ENCODE results near the gene DDX31. TPM values are rescaled to one million over a fixed set of nuclear protein-coding genes. Genes with fewer than 3 reads are reported as not detected.
"Not testable (repeated sequence)": the region's sequence is repeated elsewhere in the genome, so short reads cannot be mapped to it uniquely, and the experiment has no call there.

DDX31 gene
- total RNA-seq, 2 donors from 2014 or later = 6.8 to 6.9 TPM

DNA sequence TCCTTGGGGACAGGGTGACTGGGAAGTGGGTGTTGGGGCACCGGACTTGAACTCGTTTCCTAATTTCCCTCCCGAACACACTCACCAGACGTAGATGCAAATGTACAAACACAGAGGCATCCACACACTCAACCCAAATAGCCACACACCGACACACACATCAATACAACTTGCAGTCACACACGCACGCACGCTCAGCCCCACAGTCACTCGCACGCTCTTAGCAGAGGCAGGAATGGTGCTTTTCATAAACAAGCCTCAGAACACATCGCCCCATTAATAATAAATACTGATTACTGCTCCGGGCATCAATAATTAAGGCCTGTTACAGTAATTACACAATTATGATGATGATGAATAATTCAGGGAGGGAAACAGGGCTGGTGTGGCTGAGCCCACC lies 81.7 kb downstream of the DDX31 start:
- no peak for DNase-seq (ENCODE audit: low spot score)
- intact Hi-C loops (cut with DNase I) = no loop called here

DNA sequence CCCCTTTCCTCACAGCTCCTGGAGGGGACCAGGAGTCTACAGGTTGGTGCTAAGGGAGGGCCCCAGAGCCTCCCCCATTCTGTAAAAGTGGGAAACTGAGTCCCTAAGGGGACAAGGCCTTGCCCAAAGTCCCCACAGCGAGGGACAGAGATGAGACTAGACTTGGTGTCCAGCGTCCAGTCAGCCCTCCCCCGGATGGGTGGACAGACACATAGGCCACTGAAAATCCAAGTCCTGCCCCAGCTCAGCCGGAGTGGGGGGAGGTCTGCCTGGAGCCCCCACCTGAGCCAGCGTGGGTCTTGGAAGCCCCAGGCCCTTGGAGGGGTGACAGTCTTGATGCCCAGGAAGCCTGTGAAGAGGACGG lies 82.2 kb downstream of the DDX31 start:
- intact Hi-C loops (cut with DNase I) = no loop called here
- no peak for DNase-seq (ENCODE audit: low spot score)

DNA sequence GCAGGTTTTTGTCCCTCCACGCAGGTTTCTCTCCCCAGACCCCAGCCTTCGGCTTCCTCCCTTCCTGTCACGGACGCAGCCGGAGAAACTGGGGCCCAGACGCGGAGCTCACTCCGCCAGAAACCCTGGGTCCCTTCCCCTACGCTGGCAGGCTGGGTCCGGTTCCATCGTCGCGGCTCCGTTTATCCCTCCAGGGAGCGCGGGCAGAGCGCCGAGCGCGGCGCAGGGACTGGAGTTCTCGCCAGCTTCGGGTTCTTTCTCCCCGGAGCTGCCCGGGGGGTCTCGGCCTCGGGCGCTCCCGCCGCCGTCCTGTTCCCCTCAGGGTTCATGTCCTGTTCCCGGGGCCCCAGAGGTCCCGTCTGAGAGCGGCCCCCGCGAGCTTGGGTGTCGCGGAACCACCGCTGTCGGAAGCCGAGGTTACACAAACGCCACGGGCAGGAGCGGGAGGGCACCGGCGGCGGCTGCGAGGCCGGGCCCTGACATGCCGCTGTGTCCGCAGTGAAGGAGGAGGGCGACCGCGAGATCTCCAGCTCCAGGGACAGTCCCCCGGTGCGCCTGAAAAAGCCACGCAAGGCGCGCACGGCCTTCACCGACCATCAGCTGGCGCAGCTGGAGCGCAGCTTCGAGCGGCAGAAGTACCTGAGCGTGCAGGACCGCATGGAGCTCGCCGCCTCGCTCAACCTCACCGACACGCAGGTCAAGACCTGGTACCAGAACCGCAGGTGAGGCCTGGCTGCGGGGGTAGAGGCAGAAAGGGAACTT lies 82.8 kb downstream of the DDX31 start:
- intact Hi-C loops (cut with DNase I) = no loop called here
- peak; percentile 74 for DNase-seq (ENCODE audit: low spot score)

DNA sequence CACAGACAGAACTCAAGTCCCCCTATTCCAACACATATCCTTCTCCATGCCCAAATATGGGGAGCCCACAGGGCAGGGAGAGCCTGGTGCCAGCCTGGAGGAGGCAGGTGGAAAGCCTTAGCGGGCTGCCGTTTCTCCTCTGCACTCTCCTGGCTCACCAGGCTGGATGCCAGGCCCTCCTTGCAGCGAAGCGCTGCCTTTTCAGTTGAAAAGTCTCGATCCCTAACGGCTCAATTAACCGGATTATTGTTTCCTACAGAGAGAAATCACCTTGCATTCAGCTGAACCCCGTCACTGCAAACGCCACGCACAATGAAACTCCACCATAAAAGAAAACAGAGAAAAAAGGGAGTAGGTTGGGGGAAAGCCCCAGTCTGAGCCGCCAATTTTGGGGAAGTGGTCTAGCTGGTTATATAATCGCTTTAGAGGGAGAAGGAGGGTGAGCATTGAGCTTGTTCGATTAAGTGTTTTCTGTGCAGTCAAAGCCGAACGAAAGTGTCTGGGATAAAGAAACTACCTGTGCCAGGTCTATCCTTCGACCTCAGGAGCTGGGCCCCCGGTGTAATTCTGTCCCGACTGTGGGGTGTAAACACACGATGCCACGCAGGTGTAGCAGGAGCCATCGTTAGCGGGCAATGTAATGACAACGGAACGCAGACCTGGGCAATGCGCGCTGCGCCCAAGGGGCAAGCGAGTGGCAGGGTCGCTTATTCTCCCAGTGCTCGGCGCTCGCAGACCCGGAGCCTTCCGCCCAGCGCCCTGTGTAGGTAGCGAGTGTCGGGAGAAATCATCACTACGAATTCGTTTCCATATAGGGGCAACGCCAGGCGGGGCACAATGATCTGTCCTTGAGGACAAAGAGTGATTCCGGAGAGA lies 83.6 kb downstream of the DDX31 start:
- peak; percentile 72 for DNase-seq (ENCODE audit: low spot score)
- intact Hi-C loops (cut with DNase I) = no loop called here

DNA sequence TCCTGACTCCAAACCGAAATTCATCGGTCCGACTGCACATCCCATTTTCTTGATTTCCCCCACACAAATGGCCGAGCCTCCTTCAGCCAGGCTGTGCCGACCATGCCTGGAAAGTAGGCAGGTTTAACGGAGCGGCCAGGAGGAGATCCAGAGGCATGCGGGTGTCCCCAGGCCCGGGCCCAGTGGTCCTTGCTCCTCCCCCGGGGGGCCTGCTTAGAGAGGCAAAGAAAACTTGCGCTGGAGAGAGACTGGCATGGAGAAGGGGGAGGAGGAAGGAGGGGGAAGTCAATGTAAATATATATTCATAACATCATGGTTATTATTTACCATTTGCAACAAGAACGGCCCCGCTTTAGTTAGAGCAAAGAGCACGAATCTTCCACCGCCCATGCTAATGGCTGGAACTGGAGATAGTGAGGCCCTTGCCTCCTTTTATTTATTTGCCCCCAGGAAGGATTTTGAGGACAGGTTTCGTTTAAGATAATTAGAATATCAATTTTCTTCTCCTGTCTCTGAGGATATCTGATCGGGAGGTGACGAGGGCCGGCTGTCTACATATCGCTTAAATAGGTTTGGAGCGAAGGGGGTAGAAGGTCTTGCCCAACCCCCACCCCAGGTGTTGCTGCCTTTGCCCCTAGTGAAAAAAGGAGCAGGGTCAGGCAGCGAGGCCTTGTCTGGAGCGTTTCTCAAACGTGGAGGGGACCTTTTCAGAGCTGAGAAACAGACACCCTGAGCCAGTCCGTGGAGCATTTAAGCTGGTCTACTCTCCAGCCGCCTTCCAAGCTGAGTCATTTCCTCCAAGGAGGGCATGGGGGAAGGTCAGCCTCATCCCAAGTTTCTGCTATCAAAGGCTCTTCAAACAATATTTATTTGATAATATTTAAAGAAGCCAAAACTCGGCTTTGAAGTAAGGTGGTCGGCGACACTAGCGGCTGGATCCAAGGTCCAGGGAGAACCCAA lies 84.9 kb downstream of the DDX31 start:
- intact Hi-C loops (cut with DNase I) = no loop called here

DNA sequence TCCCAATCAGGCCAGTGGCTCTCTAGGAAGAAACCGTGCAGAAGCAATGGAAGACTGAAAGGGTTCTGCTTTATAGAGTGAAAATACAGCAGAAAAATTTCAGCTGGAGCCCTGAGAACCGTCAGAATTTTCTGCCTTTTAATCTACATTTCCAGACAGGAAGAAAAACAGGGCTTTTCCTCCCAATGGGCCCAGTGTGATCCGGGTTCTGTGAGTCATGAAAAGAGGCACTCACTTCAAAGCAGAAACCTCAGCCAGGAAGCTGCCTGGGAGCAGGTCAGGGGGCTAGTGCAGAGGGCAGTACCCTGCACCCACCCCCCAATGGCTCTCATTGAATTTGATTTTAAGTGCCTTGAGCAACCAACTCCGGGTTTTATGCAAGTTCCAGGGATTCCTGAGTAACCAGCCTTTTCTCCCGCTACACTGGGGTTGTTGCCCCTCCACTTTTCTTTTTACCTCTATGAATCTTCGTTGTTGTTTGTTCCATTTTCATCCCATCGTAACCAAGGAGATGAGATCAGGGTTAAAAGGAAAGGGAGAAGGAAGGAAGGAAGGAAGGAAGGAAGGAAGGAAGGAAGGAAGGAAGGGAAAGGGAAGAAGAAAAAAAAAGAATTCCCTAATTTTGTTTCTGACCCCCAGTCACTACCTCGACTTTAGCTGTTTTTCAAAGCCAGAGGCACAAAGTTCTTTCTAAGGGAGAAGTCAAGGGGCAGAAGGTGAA lies 86.0 kb downstream of the DDX31 start:
- intact Hi-C loops (cut with DNase I) = no loop called here
- peak; percentile 44 for DNase-seq (ENCODE audit: low spot score)

More for the DNA sequence above, 84.9 kb downstream of the DDX31 start:
- DNase-seq (ENCODE audit: low spot score) = peak; percentile 47

DNA sequence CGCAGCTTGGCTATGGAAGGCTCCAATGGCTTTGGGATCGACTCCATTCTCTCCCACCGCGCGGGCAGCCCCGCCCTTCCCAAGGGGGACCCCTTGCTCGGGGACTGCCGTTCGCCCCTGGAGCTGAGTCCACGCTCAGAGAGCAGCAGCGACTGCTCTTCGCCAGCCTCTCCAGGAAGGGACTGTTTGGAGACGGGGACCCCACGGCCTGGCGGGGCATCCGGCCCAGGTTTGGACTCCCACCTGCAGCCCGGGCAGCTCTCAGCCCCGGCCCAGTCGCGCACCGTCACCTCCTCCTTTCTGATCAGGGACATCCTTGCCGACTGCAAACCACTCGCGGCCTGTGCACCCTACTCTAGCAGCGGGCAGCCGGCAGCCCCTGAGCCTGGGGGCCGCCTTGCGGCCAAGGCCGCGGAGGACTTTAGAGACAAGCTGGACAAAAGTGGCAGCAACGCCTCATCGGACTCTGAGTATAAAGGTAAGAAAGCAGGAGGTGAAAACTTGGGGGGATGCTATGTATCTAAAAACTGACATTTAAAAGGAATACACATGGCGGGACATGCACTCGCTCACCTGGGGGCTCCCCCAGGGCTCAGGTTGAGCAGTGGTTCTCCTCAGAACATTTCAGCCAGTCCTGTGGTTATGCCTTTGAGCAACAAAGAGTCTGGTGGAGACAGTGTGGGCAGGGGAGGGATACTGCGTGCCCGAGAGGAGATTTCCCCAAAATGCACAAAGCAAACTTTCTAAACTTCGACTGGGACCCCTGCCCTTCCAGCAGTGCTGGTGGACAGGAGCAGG lies 86.8 kb downstream of the DDX31 start:
- intact Hi-C loops (cut with DNase I) = no loop called here
- DNase-seq (ENCODE audit: low spot score) = peak; percentile 80

DNA sequence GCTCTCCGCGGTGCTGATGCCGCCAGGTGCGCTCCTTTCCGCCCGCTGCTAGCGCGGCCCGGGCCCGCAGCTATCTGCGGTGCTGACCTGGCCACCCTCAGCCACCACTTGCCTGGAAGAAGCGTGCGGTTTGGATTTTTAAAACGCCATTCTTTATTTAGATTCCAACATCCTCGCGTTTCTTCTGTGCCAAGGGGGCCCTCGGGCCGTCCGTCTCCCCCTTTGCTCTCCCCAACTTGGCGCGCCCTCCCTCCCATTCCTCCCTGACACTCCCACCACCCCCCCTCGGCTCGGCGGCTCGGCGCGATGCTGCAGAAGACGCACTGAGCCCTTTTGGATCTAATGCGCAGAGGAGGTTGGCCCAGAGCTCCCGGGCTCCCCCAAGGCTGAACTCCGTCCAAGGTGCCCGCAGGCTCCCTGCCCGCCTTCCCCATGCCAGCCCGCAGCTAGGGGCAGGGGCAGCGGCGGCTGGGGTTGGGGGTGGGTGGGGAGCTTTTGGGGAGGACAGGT lies 87.5 kb downstream of the DDX31 start, which contains the start of gene BARHL1:
Gene BARHL1 (plus strand): TSS at position 331 of the 510 bp plus-strand sequence. CDS start 192 bp downstream, outside the sequence.
- DNase-seq (ENCODE audit: low spot score) = peak; percentile 75
- intact Hi-C loops (cut with DNase I) = no loop called here

DNA sequence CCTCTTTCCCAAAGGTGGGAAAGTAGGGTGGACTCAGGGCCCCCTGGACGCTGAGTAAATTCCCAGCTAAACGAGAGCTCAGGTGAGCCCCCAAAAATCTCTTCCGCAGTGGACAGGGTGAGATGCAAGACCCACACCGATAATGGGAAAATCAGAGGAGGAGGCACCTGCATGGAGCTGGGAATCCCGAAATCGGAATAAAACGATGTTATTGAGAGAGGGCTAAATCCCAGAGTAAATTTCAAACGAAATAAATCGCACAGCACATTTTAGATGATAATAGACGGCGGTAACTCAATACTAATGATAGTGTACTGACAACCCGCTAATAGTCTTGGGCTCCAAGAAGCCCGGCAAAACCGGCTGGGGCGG lies 90.4 kb downstream of the DDX31 start:
- DNase-seq (ENCODE audit: low spot score) = no peak
- intact Hi-C loops (cut with DNase I) = no loop called here

DNA sequence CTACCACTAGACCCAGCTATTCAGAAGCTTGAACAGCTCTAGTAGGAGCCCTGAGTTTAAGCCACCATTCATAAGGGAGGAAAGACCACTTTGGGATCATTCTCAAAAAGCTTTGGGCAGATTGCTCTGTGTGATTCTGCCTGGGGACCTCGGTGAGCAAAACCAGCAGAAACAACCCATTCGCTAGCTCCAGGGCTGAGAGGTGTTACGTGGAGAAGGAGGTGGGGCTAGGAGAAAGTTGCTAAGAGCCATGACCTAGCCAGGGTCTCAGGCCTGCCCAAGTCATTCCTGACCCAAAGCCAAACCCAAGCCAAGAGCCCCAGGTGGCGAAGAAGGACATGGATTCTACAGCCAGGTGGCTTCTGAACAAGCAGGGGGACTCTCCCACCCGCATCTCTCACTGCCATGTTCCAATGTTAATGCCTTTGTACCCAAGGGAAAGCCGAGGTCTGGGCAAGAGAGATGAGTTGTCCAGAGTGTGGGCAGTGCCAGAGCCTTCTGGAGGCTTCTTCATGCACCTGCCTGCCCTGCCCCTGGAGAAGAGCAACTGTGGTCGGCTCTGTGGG lies 91.3 kb downstream of the DDX31 start:
- intact Hi-C loops (cut with DNase I) = no loop called here
- DNase-seq (ENCODE audit: low spot score) = peak; percentile 40

DNA sequence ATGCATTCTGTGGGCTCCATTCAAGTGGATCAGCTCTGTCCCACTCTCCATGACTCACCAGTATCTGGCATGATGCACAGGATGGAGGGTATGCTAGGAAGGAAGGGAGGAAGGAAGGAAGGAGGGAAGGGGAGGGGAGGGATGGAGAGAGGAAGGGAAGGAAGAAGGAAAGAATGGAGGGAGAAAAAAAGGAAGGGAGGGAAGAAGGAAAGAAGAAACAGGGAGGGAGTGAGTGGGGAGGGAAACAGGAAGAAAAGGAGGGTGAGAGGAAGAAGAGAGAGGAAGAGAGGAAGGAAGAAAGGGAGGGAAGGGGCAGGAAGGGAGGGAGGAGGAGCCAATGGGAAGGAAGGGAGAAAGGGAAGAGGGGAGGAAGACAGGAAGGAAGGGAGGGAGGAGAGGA lies 92.7 kb downstream of the DDX31 start:
- peak; percentile 10 for DNase-seq (ENCODE audit: low spot score)
- intact Hi-C loops (cut with DNase I) = no loop called here

DNA sequence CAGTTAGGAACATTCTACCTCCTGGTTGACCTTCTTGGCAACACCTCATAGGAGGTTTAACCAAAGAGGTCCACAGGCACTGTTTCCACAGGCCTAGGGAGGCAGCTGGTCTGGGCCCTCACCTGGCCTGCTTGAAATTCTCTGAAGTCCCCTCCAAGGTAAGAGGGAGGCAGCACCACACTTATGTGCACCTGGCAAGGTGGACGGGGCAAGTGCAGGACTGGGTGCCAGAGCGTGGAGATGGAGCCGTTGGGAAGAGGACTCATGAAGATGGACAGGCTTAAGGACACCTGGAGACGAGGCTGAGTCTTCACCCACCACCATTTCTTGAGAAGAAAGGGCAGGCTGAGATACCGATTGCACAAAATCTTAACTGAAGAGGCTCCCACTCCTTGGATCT lies 94.0 kb downstream of the DDX31 start:
- intact Hi-C loops (cut with DNase I) = no loop called here
- DNase-seq (ENCODE audit: low spot score) = peak; percentile 70

DNA sequence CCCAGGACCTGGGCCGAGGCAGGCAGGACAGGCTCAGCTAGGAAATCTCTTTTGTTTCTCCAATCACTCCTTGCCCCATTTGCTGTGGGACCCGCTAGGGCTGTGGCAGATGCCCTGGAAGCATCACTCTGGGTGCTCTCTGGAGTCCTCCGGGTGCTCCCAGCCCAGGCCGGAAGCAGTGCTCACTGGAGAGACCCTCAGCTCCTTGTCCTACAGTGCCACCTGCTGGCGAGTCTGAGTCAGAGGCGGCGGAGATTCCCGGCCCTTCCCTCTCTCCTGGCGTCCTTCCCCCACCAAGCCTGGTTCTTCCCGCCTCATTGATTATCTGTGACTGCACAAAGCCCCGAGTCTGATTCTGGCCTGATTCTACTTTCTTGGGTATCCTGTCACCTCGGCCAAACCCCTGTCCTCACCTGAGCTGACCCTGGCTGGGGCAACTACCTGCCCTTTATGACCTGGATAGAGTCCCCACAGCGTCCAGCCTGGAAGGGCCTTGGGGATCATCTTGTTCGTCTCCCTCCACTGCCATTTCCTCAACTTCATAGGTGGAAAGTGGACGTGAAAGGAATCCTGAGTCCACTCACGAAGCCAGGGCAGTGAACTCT lies 94.7 kb downstream of the DDX31 start:
- intact Hi-C loops (cut with DNase I) = no loop called here
- DNase-seq (ENCODE audit: low spot score) = peak; percentile 93

DNA sequence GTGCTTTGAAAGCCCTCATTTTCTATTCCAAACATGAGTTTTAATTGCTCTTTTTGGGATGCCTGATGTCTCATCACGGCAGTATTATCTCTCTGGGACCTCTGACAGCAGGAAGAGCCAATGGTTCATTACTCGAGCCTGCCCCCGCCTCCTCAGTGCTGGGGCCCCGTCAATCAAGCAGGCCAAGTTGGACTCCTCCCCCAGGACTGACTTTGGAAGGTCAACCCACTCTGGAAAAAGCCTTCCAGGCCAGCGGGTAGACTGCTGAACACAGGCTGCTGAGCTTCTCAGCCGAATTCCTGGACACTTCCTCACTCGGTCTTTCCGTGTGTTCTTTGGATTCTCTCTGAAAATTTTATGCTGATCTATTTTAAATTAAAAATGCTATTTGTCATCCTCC lies 96.9 kb downstream of the DDX31 start:
- intact Hi-C loops (cut with DNase I) = loop anchor here (5.0 kb wide), 2 partner anchors 56 to 66 kb away; no protein-coding TSS in a partner anchor

DNA sequence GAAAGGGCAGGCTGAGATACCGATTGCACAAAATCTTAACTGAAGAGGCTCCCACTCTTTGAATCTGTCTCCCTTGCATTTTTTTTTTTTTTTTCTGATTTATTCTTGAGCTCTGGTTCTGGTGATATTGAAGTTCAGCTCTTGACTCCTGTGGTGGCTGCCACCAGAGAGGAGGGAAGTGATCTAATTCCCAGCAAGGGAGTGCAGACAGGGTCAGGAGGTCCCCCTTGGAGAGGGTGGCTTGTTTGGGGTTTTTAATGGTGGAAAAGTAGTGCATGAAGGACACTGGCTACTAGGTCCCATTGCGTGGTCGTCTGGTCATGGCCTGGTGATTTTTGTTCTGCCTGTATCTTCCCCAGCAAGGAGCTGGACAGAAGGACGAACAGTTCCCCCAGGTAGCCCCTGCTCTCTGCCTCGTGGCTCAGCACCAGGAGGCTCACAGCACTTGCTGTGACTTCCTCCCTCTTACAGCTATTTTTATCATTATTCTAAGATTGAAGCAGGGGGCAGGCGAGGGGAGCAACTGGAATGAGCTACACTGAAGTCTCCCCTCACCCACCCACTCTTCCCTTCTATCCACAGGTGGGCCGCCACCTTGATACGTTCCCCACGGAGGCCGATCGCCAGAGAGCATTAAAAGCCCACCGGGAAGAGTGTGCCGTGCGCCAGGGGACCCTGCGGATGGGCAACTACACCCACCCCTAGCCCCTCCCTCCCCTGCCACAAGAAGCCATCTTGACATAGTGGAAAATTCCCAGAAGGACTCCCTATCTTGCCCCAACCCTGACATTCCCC lies 97.8 kb downstream of the DDX31 start:
- intact Hi-C loops (cut with DNase I) = loop anchor here (5.0 kb wide), 2 partner anchors 55 to 65 kb away; no protein-coding TSS in a partner anchor
- no peak for DNase-seq (ENCODE audit: low spot score)

More for the DNA sequence above, 96.9 kb downstream of the DDX31 start:
- no peak for DNase-seq (ENCODE audit: low spot score)

DNA sequence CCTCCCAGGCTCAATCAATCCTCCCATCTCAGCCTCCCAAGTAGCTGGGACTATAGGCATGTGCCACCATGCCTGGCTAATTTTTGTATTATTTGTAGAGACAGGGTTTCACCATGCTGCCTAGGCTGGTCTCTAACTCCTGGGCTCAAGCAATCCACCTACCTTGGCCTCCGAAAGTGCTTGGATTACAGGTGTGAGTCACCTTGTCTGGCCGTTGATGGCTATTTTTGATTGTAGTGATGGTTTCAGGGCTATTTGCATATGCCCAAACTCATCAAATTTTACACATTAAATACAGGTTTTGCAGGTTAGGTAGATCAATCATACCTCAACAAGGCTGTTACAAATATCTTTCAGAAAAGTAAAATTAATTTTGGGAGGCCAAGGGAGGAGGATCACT lies 101.0 kb downstream of the DDX31 start:
- intact Hi-C loops (cut with DNase I); DNase-seq (ENCODE audit: low spot score): not testable (repeated sequence)
